SK-N-SH (cell line): ENCODE data around the gene PGAM2. TPM values are rescaled to one million over a fixed set of nuclear protein-coding genes. Genes with fewer than 3 reads are reported as not detected.

Source experiments
- CTCF ChIA-PET: fragments of 300-600, 350-600 bp; formaldehyde crosslinking; extraction: SDS; loops from one replicate; lab custom pipeline; 2021; lab: Yijun Ruan, JAX
- POLR2A ChIA-PET: fragments of 350-600 bp; sonication (Branson Sonifier 250); formaldehyde crosslinking; extraction: SDS; loops from one replicate; lab custom pipeline; 2020; ENCODE audit warnings: antibody characterized with exemption, inconsistent platforms; lab: Yijun Ruan, JAX
- DNase-seq: peaks from one replicate; pipeline ENCODE4 v3.0.0; 2012
- H2AFZ ChIP-seq: fragments of 200-600 bp; sonication (generic); 2 replicates; pipeline ENCODE4 v1.8.1; 2016; ENCODE audit warnings: antibody characterized with exemption, mild to moderate bottlenecking, low read depth
- H3F3A ChIP-seq: fragments of 200-600 bp; sonication (generic); replicated peaks from 2 replicates; pipeline ENCODE3; 2016; ENCODE audit warnings: antibody characterized with exemption, mild to moderate bottlenecking; ENCODE audit not compliant: insufficient read depth
- H3K27ac ChIP-seq, 2 experiments: fragments of 200-500 bp in 1 of 2; fragments of 200-600 bp in 1 of 2; sonication (Bioruptor generic) in 1 of 2; sonication (generic), shearing (Covaris generic) in 1 of 2; 2 replicates each; pipeline versions ENCODE4 v1.5.1 to v1.6.1; 2014 to 2016; ENCODE audit warnings: low read depth in 2 of 2, inconsistent platforms in 1 of 2, low read length in 1 of 2, mild to moderate bottlenecking in 1 of 2, mixed read lengths in 1 of 2
- H3K27me3 ChIP-seq: fragments of 200-600 bp; sonication (generic), shearing (Covaris generic); 2 replicates; pipeline ENCODE4 v1.6.1; 2016; ENCODE audit warnings: mixed run types; ENCODE audit not compliant: insufficient read depth
- H3K36me3 ChIP-seq, 2 experiments: fragments of 200-500 bp in 1 of 2; fragments of 200-600 bp in 1 of 2; sonication (Bioruptor generic) in 1 of 2; sonication (generic) in 1 of 2; replicated peaks in 1 of 2; 2 replicates each; pipeline versions ENCODE3 to v1.5.1; 2014 to 2016; ENCODE audit warnings: low read length in 1 of 2, mild to moderate bottlenecking in 1 of 2; ENCODE audit not compliant: insufficient read depth in 2 of 2, control insufficient read depth in 1 of 2
- H3K4me1 ChIP-seq, 2 experiments: fragments of 200-500 bp in 1 of 2; fragments of 200-600 bp in 1 of 2; sonication (Bioruptor generic) in 1 of 2; sonication (generic), shearing (Covaris generic) in 1 of 2; 2 replicates each; pipeline versions ENCODE4 v1.5.1 to v1.6.1; 2014 to 2016; ENCODE audit warnings: low read depth in 1 of 2, low read length in 1 of 2, mixed run types in 1 of 2; ENCODE audit not compliant: insufficient read depth in 2 of 2, control insufficient read depth in 1 of 2
- H3K4me2 ChIP-seq: fragments of 200-600 bp; sonication (generic), shearing (Covaris generic); 2 replicates; pipeline ENCODE4 v1.6.1; 2017; ENCODE audit warnings: mixed run types
- H3K4me3 ChIP-seq, 2 experiments: fragments of 200-500 bp in 1 of 2; fragments of 200-600 bp in 1 of 2; sonication (Bioruptor generic) in 1 of 2; sonication (generic), shearing (Covaris generic) in 1 of 2; 2 replicates each; pipeline versions ENCODE4 v1.5.1 to v1.8.1; 2014 to 2016; ENCODE audit warnings: low read depth in 2 of 2, inconsistent platforms in 1 of 2, low read length in 1 of 2, mild to moderate bottlenecking in 1 of 2, mixed read lengths in 1 of 2, moderate library complexity in 1 of 2
- H3K79me2 ChIP-seq: fragments of 200-600 bp; sonication (generic); 2 replicates; pipeline ENCODE4 v1.8.1; 2017; ENCODE audit warnings: mild to moderate bottlenecking; ENCODE audit not compliant: insufficient read depth
- H3K9ac ChIP-seq: fragments of 200-600 bp; sonication (generic); 2 replicates; pipeline ENCODE4 v1.6.1; 2017; ENCODE audit warnings: mixed run types
- H3K9me2 ChIP-seq: fragments of 200-600 bp; sonication (generic); 2 replicates; pipeline ENCODE4 v1.6.1; 2017; ENCODE audit warnings: mixed run types
- H3K9me3 ChIP-seq: fragments of 200-600 bp; sonication (generic); 2 replicates; pipeline ENCODE4 v1.6.1; 2017; ENCODE audit warnings: mixed run types, mild to moderate bottlenecking, moderate library complexity
- H4K20me1 ChIP-seq: fragments of 200-600 bp; sonication (generic); 2 replicates; pipeline ENCODE4 v1.6.1; 2017; ENCODE audit warnings: mild to moderate bottlenecking, mixed run types; ENCODE audit not compliant: insufficient read depth
- EZH2phosphoT487 ChIP-seq: fragments of 200-600 bp; sonication (generic); IDR thresholded peaks from 2 replicates; pipeline ENCODE4 v1.6.1; 2017; ENCODE audit warnings: low read depth, mixed run types, mild to moderate bottlenecking, antibody characterized with exemption, moderate library complexity, borderline replicate concordance
- FOXM1 ChIP-seq: IDR thresholded peaks from 2 replicates; pipeline ENCODE4 v1.4.0; 2012; ENCODE audit warnings: low read depth, mild to moderate bottlenecking
- MEF2A ChIP-seq: IDR thresholded peaks from 2 replicates; pipeline ENCODE4 v1.4.0; 2012; ENCODE audit warnings: low read depth, borderline replicate concordance
- POLR2AphosphoS5 ChIP-seq: IDR thresholded peaks from 2 replicates; pipeline ENCODE4 v1.6.1; 2012; ENCODE audit warnings: low read depth, low read length
- RCOR1 ChIP-seq: fragments of 150-350 bp; IDR thresholded peaks from 2 replicates; pipeline ENCODE4 v1.6.1; 2017; ENCODE audit warnings: antibody characterized with exemption, low read length
- TAF1 ChIP-seq: IDR thresholded peaks from 2 replicates; pipeline ENCODE4 v1.6.1; 2012; ENCODE audit warnings: low read depth, mild to moderate bottlenecking, low read length, moderate library complexity, borderline replicate concordance
- TCF12 ChIP-seq: IDR thresholded peaks from 2 replicates; pipeline ENCODE4 v1.4.0; 2012
- WGBS: methylation state at CpG from one replicate; pipeline ENCODE4 v1.1.6; 2017; ENCODE audit warnings: low lambda C conversion rate; 5-methylcytosine and 5-hydroxymethylcytosine counted together
- polyA plus RNA-seq, 3 experiments: library from polyadenylated mRNA; depleted of rRNA; stranded (reverse); fragments of >200 nt; gene quantifications; 2 replicates each; pipeline ENCODE4 v1.2.3, GENCODE V29; 2012
- TF ChIP-seq, protein P1 (sequence below): IDR thresholded peaks from 2 replicates; pipeline ENCODE4; 2012
- TF ChIP-seq, protein P2 (sequence below): IDR thresholded peaks from 2 replicates; pipeline ENCODE4 v1.4.0; 2012; ENCODE audit warnings: low read depth, borderline replicate concordance
- TF ChIP-seq, protein P3 (sequence below): IDR thresholded peaks from 2 replicates; pipeline ENCODE4 v1.6.1; 2012; ENCODE audit warnings: mild to moderate bottlenecking, low read depth, low read length, moderate library complexity

Gene PGAM2
- polyA plus RNA-seq, 1 of the 3 experiments (the other 2 are of a cell fraction) = 0.79 TPM

DNA sequence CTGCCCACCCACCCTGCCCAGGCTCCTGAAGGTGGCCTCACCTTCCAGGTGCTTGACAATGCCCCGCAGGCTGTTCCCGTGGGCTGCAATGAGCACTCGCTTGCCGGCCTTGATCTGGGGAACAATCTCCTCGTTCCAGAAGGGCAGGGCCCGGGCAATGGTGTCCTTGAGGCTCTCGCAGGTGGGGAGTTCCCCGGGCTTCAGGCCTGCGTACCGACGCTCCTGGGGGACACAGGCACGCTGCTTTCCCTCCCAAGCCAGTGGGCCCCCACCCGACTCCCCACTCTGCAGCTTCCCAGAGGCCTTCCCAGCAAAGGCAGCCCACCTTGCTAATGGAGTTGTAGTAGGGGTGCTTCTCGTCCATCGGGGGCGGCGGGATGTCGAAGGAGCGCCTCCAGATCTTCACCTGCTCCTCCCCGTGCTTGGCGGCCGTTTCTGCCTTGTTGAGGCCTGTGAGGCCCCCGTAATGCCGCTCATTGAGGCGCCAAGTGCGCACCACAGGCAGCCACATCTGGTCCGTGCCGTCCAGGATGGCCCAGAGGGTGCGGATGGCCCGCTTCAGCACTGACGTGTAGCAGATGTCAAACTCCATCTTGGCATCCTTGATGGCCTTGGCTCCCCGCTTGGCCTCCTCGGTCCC, 456 bp downstream of the PGAM2 start:
- no peak overlapping the region for H2AFZ ChIP-seq
- H4K20me1 ChIP-seq = no peaks in the 10 kb centered on the region
- CTCF ChIA-PET = interaction anchor here (1.7 to 2.5 kb wide), 2 partner anchors 12 to 131 kb away, joined by 6 to 11 read pairs; no protein-coding TSS in a partner anchor
- H3K9ac ChIP-seq = no peak overlapping the region
- peaks cover 4 to 43% of the 10 kb centered on the region in 2 experiments; a peak in 3 of 4 replicates for H3K4me1 ChIP-seq
- 27% methylated on average over 19 of the region's 33 CpGs for WGBS
- no peaks in the 10 kb centered on the region for H3K9me3 ChIP-seq
- peaks cover 7 to 27% of the 10 kb centered on the region in 2 experiments for H3K36me3 ChIP-seq
- H3K4me3 ChIP-seq = peak overlapping the region in 1 of 2 experiments; percentile 13; a peak in 1 of 4 replicates
- H3F3A ChIP-seq = peaks cover 34% of the 10 kb centered on the region
- no peaks in the 10 kb centered on the region for H3K27me3 ChIP-seq
- no peaks in the 10 kb centered on the region for H3K9me2 ChIP-seq
- no peak for TF ChIP-seq EZH2phosphoT487
- TF ChIP-seq, protein P1, sequence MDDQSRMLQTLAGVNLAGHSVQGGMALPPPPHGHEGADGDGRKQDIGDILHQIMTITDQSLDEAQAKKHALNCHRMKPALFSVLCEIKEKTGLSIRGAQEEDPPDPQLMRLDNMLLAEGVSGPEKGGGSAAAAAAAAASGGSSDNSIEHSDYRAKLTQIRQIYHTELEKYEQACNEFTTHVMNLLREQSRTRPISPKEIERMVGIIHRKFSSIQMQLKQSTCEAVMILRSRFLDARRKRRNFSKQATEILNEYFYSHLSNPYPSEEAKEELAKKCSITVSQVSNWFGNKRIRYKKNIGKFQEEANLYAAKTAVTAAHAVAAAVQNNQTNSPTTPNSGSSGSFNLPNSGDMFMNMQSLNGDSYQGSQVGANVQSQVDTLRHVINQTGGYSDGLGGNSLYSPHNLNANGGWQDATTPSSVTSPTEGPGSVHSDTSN = 0 out of 2 replicates have a peak, but pooled peaks have one; percentile 1
- TF ChIP-seq, all 33 proteins: peak for 1
- H3K79me2 ChIP-seq = no peaks in the 10 kb centered on the region
- peak; percentile 71 for DNase-seq
- POLR2A ChIA-PET = interaction anchor here (0.8 to 1.9 kb wide), 7 partner anchors 8 to 1503 kb away, joined by 3 to 11 read pairs (median 5); partner anchors contain the start of genes DBNL and POLD2
- peak overlapping the region in 1 of 2 experiments; percentile 18; a peak in 1 of 4 replicates for H3K27ac ChIP-seq
- H3K4me2 ChIP-seq = no peak overlapping the region

DNA sequence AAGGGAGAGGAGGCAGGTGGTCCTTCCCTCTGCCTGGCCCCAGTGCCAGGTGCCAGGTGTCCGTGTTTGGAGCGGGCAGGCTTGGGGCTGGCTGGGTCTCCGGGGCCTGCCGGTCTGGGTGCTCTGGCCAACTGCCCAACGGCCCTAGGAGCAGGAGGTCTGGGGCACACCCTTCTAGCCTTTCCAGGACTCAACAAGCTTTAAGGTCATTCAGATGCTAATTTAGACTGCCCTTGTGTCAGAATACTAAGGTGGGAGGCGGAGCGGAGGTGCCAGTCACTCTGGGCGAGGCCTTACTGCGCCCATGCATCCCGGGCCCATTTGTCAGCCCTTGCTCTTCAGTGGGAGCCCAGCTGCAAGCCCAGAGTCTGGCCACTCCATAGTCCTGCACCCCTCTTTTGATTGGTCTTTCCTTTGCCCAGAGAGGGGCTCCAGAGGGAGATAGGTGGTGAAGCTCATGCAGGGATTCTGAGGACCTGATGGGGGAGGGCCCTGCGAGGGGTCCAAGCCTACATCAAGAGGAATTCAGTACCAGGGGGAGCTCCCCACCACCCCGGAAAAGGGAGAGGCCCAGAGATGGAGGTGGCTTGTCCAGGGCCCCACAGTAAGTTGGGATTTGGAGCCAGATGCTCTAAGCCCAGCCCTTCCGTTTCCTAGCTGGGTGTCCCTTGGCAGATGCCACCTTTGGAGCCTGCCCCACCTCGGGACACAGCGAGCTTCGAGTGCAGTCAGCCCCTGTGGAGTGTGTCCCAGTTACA, 1.3 kb downstream of the PGAM2 start:
- Histone ChIP-seq H3K4me3 (no peak overlapping the region), H2AFZ (no peak overlapping the region), H3K27me3 (no peaks in the 10 kb centered on the region), H3F3A (peaks cover 29% of the 10 kb centered on the region), H3K4me2 (no peak overlapping the region), H3K4me1 (peaks cover 4 to 43% of the 10 kb centered on the region in 2 experiments; a peak in 3 of 4 replicates), H3K9me2 (no peaks in the 10 kb centered on the region), H3K79me2 (no peaks in the 10 kb centered on the region), H3K36me3 (peaks cover 10 to 36% of the 10 kb centered on the region in 2 experiments), H3K9ac (no peak overlapping the region), H3K27ac (no peak overlapping the region; a peak in 1 of 4 replicates), H4K20me1 (no peaks in the 10 kb centered on the region), H3K9me3 (no peaks in the 10 kb centered on the region)
- peak; percentile 45 for DNase-seq
- no peak for TF ChIP-seq TCF12
- TF ChIP-seq MEF2A = no peak
- TF ChIP-seq, protein P2, sequence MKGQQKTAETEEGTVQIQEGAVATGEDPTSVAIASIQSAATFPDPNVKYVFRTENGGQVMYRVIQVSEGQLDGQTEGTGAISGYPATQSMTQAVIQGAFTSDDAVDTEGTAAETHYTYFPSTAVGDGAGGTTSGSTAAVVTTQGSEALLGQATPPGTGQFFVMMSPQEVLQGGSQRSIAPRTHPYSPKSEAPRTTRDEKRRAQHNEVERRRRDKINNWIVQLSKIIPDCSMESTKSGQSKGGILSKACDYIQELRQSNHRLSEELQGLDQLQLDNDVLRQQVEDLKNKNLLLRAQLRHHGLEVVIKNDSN = no peak
- TF ChIP-seq TAF1 = no peak
- TF ChIP-seq POLR2AphosphoS5 = peak; percentile 34; the same call in 1 of the 2 replicates
- no peak for TF ChIP-seq FOXM1
- no peak for TF ChIP-seq RCOR1
- TF ChIP-seq, protein P3, sequence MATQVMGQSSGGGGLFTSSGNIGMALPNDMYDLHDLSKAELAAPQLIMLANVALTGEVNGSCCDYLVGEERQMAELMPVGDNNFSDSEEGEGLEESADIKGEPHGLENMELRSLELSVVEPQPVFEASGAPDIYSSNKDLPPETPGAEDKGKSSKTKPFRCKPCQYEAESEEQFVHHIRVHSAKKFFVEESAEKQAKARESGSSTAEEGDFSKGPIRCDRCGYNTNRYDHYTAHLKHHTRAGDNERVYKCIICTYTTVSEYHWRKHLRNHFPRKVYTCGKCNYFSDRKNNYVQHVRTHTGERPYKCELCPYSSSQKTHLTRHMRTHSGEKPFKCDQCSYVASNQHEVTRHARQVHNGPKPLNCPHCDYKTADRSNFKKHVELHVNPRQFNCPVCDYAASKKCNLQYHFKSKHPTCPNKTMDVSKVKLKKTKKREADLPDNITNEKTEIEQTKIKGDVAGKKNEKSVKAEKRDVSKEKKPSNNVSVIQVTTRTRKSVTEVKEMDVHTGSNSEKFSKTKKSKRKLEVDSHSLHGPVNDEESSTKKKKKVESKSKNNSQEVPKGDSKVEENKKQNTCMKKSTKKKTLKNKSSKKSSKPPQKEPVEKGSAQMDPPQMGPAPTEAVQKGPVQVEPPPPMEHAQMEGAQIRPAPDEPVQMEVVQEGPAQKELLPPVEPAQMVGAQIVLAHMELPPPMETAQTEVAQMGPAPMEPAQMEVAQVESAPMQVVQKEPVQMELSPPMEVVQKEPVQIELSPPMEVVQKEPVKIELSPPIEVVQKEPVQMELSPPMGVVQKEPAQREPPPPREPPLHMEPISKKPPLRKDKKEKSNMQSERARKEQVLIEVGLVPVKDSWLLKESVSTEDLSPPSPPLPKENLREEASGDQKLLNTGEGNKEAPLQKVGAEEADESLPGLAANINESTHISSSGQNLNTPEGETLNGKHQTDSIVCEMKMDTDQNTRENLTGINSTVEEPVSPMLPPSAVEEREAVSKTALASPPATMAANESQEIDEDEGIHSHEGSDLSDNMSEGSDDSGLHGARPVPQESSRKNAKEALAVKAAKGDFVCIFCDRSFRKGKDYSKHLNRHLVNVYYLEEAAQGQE = peak; percentile 55
- CTCF ChIA-PET = interaction anchor here (0.9 to 2.5 kb wide), 5 partner anchors 8 to 139 kb away, joined by 3 to 11 read pairs (median 6); no protein-coding TSS in a partner anchor
- POLR2A ChIA-PET = interaction anchor here (0.9 to 1.9 kb wide), 4 partner anchors 9 to 78 kb away, joined by 3 to 11 read pairs (median 6); partner anchors contain the start of gene DBNL
- 75% methylated on average over 15 of the region's 16 CpGs for WGBS
